ENCODE results near the gene LSP1. TPM values are rescaled to one million over a fixed set of nuclear protein-coding genes. Genes with fewer than 3 reads are reported as not detected.

The LSP1 gene
- total RNA-seq, 1 donor from 2014 or later = 41.9 TPM

GRCh38 chr11:1817000-1817399, 35.9 kb upstream of the LSP1 start:
- Histone ChIP-seq H3K36me3 (no peaks in the 10 kb centered on the region), H3K4me3 (no peak overlapping the region), H3K27me3 (no peaks in the 10 kb centered on the region), H3K9me3 (no peaks in the 10 kb centered on the region), H3K4me1 (peaks cover 4 to 14% of the 10 kb centered on the region in 2 donors), H3K27ac (peak overlapping the region; percentile 8 to 35)
- no peak for TF ChIP-seq CTCF (IDR thresholded peaks at IDR 0.05)
- no peak for DNase-seq (ENCODE audit: low spot score in 2 of 2)
- intact Hi-C loops (cut with DNase I) = no loop called here

- Histone ChIP-seq H3K27ac (peak overlapping the region; percentile 8 to 35), H3K27me3 (no peaks in the 10 kb centered on the region), H3K4me3 (no peak overlapping the region), H3K36me3 (no peaks in the 10 kb centered on the region), H3K4me1 (peaks cover 4 to 18% of the 10 kb centered on the region in 2 donors), H3K9me3 (no peaks in the 10 kb centered on the region)
- DNase-seq (ENCODE audit: low spot score in 2 of 2) = no peak
- intact Hi-C loops (cut with DNase I) = no loop called here
- no peak for TF ChIP-seq CTCF (IDR thresholded peaks at IDR 0.05)
Observed at GRCh38 chr11:1817511-1817910, 35.4 kb upstream of the LSP1 start.

GRCh38 chr11:1819074-1819473, 33.8 kb upstream of the LSP1 start:
- Histone ChIP-seq H3K9me3 (no peaks in the 10 kb centered on the region), H3K36me3 (no peaks in the 10 kb centered on the region), H3K27ac (peak overlapping the region in 1 of 2 donors; percentile 58), H3K4me3 (no peak overlapping the region), H3K4me1 (peaks cover 9 to 26% of the 10 kb centered on the region in 2 donors), H3K27me3 (no peaks in the 10 kb centered on the region)
- no peak for DNase-seq (ENCODE audit: low spot score in 2 of 2)
- TF ChIP-seq CTCF (IDR thresholded peaks at IDR 0.05) = no peak
- intact Hi-C loops (cut with DNase I) = no loop called here

GRCh38 chr11:1820463-1821325, 32.2 kb upstream of the LSP1 start:
- intact Hi-C loops (cut with DNase I) = loop anchor here (10.0 kb wide), 1 partner anchor 246 kb away; the partner anchor contains the start of gene DUSP8
- TF ChIP-seq CTCF (IDR thresholded peaks at IDR 0.05) = no peak
- no peak for DNase-seq (ENCODE audit: low spot score in 2 of 2)
- H3K9me3 ChIP-seq = no peaks in the 10 kb centered on the region
- H3K27ac ChIP-seq = peak overlapping the region; percentile 58 to 74
- no peaks in the 10 kb centered on the region for H3K36me3 ChIP-seq
- H3K4me1 ChIP-seq = peaks cover 15 to 36% of the 10 kb centered on the region in 2 donors
- H3K4me3 ChIP-seq = no peak overlapping the region
- no peaks in the 10 kb centered on the region for H3K27me3 ChIP-seq

- H3K27ac ChIP-seq = no peak overlapping the region
- H3K36me3 ChIP-seq = no peaks in the 10 kb centered on the region
- DNase-seq (ENCODE audit: low spot score in 2 of 2) = no peak
- H3K4me1 ChIP-seq = peaks cover 22 to 45% of the 10 kb centered on the region in 2 donors
- no peak for TF ChIP-seq CTCF (IDR thresholded peaks at IDR 0.05)
- no peaks in the 10 kb centered on the region for H3K27me3 ChIP-seq
- H3K4me3 ChIP-seq = no peak overlapping the region
- no peaks in the 10 kb centered on the region for H3K9me3 ChIP-seq
- intact Hi-C loops (cut with DNase I) = loop anchor here (10.0 kb wide), 1 partner anchor 247 kb away; the partner anchor contains the start of gene DUSP8
Observed at GRCh38 chr11:1821562-1821961, 31.3 kb upstream of the LSP1 start.
